Fibroblast of mammary gland (primary cell): ENCODE measurements around the gene HAND1.

Source experiments
- DNase-seq: peaks from one replicate; pipeline ENCODE4 v3.0.0-alpha.2; 2010; ENCODE audit warnings: low read depth
- H3K4me3 ChIP-seq: 2 replicates; pipeline ENCODE4 v1.5.1; 2011; ENCODE audit warnings: low read depth, mild to moderate bottlenecking, low read length, moderate library complexity; ENCODE audit not compliant: control insufficient read depth
- CTCF ChIP-seq: conservative IDR thresholded peaks from 2 replicates; pipeline ENCODE4 v1.5.1; 2011; ENCODE audit warnings: low read depth, low read length, inconsistent platforms; ENCODE audit not compliant: control insufficient read depth, insufficient read depth

Gene HAND1

GRCh38 chr5:154446195-154447088, 31.6 kb downstream of the HAND1 start:
- peak overlapping the region; percentile 65 for H3K4me3 ChIP-seq
- DNase-seq: peak; percentile 58
- TF ChIP-seq CTCF: no peak

GRCh38 chr5:154445422-154446194, 32.4 kb downstream of the HAND1 start, which contains the start of gene SAP30L:
Gene SAP30L, plus strand, starts transcription at chr5:154445997. Its CDS starts 608 bp downstream, at chr5:154446605.
- peak within 1 kb of the TSS; percentile 96 for H3K4me3 ChIP-seq
- peak; percentile 87 for DNase-seq
- no peak for TF ChIP-seq CTCF

GRCh38 chr5:154444556-154445421, 33.2 kb downstream of the HAND1 start:
- DNase-seq: no peak
- peak overlapping the region; percentile 96 for H3K4me3 ChIP-seq

GRCh38 chr5:154442801-154443200, 35.2 kb downstream of the HAND1 start:
- TF ChIP-seq CTCF: no peak
- no peak overlapping the region for H3K4me3 ChIP-seq
- DNase-seq: no peak

More at GRCh38 chr5:154444556-154445421, 33.2 kb downstream of the HAND1 start:
- TF ChIP-seq CTCF: no peak

GRCh38 chr5:154440540-154440939, 37.5 kb downstream of the HAND1 start:
- no peak for TF ChIP-seq CTCF
- DNase-seq: no peak
- no peak overlapping the region for H3K4me3 ChIP-seq
